Kidney (tissue), 14 donors: Measurements from ENCODE around the gene EBF4. TPM values are rescaled to one million over a fixed set of nuclear protein-coding genes. Genes with fewer than 3 reads are reported as not detected.
"Not testable (repeated sequence)": the region's sequence is repeated elsewhere in the genome, so short reads cannot be mapped to it uniquely, and the experiment has no call there.

Experiments used
- DNase-seq, 5 donors: peaks; one replicate each; pipeline ENCODE4 v3.0.0-alpha.2; 2013 to 2020
- FAIRE-seq: peaks from 2 replicates; lab custom pipeline; 2012; peaks lifted over from hg19 to GRCh38; lab: Jason Lieb, UNC
- H3K27ac ChIP-seq, 2 donors: one replicate each; pipeline ENCODE4 v1.7.0; 2013; ENCODE audit warnings: low read depth in 2 of 2, low read length in 2 of 2, inconsistent platforms in 1 of 2
- H3K27me3 ChIP-seq: one replicate; pipeline ENCODE4 v1.7.1; 2013; ENCODE audit warnings: low read length, inconsistent platforms; ENCODE audit not compliant: control insufficient read depth, insufficient read depth
- H3K36me3 ChIP-seq, 3 donors: one replicate each; pipeline versions ENCODE4 v1.7.0 to v1.7.1; 2013; ENCODE audit warnings: low read length in 3 of 3, control low read depth in 1 of 3, inconsistent platforms in 1 of 3; ENCODE audit not compliant: insufficient read depth in 3 of 3, control insufficient read depth in 2 of 3
- H3K4me1 ChIP-seq, 3 donors: one replicate each; pipeline versions ENCODE4 v1.7.0 to v1.7.1; 2013; ENCODE audit warnings: low read length in 3 of 3, inconsistent platforms in 1 of 3, low read depth in 1 of 3; ENCODE audit not compliant: control insufficient read depth in 2 of 3, insufficient read depth in 2 of 3
- H3K4me3 ChIP-seq, 3 donors: one replicate each; pipeline versions ENCODE4 v1.7.0 to v1.8.1; 2013; ENCODE audit warnings: low read length in 3 of 3, control low read depth in 1 of 3, inconsistent platforms in 1 of 3
- H3K9ac ChIP-seq, 3 donors: one replicate each; pipeline versions ENCODE4 v1.7.0 to v1.7.1; 2013; ENCODE audit warnings: low read length in 3 of 3, control low read depth in 1 of 3, inconsistent platforms in 1 of 3
- H3K9me3 ChIP-seq, 3 donors: one replicate each; pipeline versions ENCODE4 v1.7.0 to v1.7.1; 2013; ENCODE audit warnings: low read length in 3 of 3, control low read depth in 1 of 3, inconsistent platforms in 1 of 3; ENCODE audit not compliant: control insufficient read depth in 2 of 3, insufficient read depth in 1 of 3
- CTCF ChIP-seq: IDR thresholded peaks from 3 replicates; pipeline ENCODE4 v1.5.1; 2012; ENCODE audit warnings: mild to moderate bottlenecking, moderate library complexity, borderline replicate concordance; ENCODE audit not compliant: insufficient read depth; ENCODE audit errors: extremely low read depth
- intact Hi-C: fragments of 100-400 bp; cut with DNase I; formaldehyde crosslinking; loops from one replicate; pipeline ENCODE4 v1.11.1; 2022
- polyA plus RNA-seq: library from polyadenylated mRNA; stranded (reverse); fragments of 350-450 nt; fragmentation: Illumina TruSeq; extraction: RNeasy Lipid Tissue Mini Kit (QIAGEN cat#74804); gene quantifications from one replicate; pipeline ENCODE4 v1.2.3, GENCODE V29; 2014; ENCODE audit warnings: low read depth, low replicate concordance; ENCODE audit not compliant: insufficient read depth
- total RNA-seq: library from RNA; stranded (reverse); fragmentation: NEBNext Ultra II Directional; extraction: Animal tissue kit (Norgen Biotek cat#: 25700); gene quantifications from one replicate; pipeline ENCODE4 v1.2.1, GENCODE V29; 2021
- donor health status: control.
- donor health status: control.
- donor health status: control.
- donor health status: control.
- donor health status: control.
- donor health status: DM: yes; HTN: yes; CAD: no.
- donor health status: Normal renal cell carcinoma (clear cell type).

EBF4 gene
- total and polyA plus RNA-seq, 2 donors from 2014 or later, result 8.8 to 10.2 TPM

- no peak for FAIRE-seq
- H3K36me3 ChIP-seq, result no peaks in the 10 kb centered on the region
- no peak for TF ChIP-seq CTCF
- no peak overlapping the region for H3K4me3 ChIP-seq
- H3K4me1 ChIP-seq, result peaks cover 0 to 4% (median 0%) of the 10 kb centered on the region in 3 donors
- intact Hi-C loops, result no loop called here
- H3K9me3 ChIP-seq, result no peaks in the 10 kb centered on the region
- H3K27me3 ChIP-seq, result peaks cover 8% of the 10 kb centered on the region
- no peak overlapping the region for H3K9ac ChIP-seq
- peak in 1 of 5 donors; percentile 30 for DNase-seq
- H3K27ac ChIP-seq, result no peak overlapping the region
Observed at GRCh38 chr20:2695206-2695983, 2.8 kb downstream of the EBF4 start.

- H3K9ac ChIP-seq, FAIRE-seq, intact Hi-C loops, H3K27ac ChIP-seq, H3K36me3 ChIP-seq, H3K4me3 ChIP-seq, H3K4me1 ChIP-seq, H3K9me3 ChIP-seq, H3K27me3 ChIP-seq: not testable (repeated sequence)
- peak in 1 of 5 donors; percentile 22 for DNase-seq
Observed at GRCh38 chr20:2695984-2696525, 3.5 kb downstream of the EBF4 start.

- H3K9me3 ChIP-seq, result no peaks in the 10 kb centered on the region
- H3K27me3 ChIP-seq, result peaks cover 8% of the 10 kb centered on the region
- intact Hi-C loops, result no loop called here
- peaks cover 0 to 4% (median 0%) of the 10 kb centered on the region in 3 donors for H3K4me1 ChIP-seq
- TF ChIP-seq CTCF, result no peak
- FAIRE-seq (no peak), DNase-seq (peak in 1 of 5 donors; percentile 38)
- no peaks in the 10 kb centered on the region for H3K36me3 ChIP-seq
- no peak overlapping the region for H3K4me3 ChIP-seq
- H3K27ac ChIP-seq, result no peak overlapping the region
- H3K9ac ChIP-seq, result no peak overlapping the region
Observed at GRCh38 chr20:2696646-2697045, 4.1 kb downstream of the EBF4 start.

GRCh38 chr20:2697768-2698167 lies 5.2 kb downstream of the EBF4 start:
- H3K36me3 ChIP-seq, result no peaks in the 10 kb centered on the region
- no peak overlapping the region for H3K4me3 ChIP-seq
- H3K9me3 ChIP-seq, result no peaks in the 10 kb centered on the region
- FAIRE-seq (no peak), DNase-seq (peak in 4 of 5 donors; percentile 17 to 68 (median 38))
- no peak overlapping the region for H3K9ac ChIP-seq
- H3K27me3 ChIP-seq, result peaks cover 8% of the 10 kb centered on the region
- H3K4me1 ChIP-seq, result no peaks in the 10 kb centered on the region
- H3K27ac ChIP-seq, result no peak overlapping the region
- no peak for TF ChIP-seq CTCF
- intact Hi-C loops, result no loop called here
